ENCODE results near the gene GRM5. TPM values are rescaled to one million over a fixed set of nuclear protein-coding genes. Genes with fewer than 3 reads are reported as not detected.

Gene GRM5
- total RNA-seq, 1 donor from 2014 or later: not detected

DNA sequence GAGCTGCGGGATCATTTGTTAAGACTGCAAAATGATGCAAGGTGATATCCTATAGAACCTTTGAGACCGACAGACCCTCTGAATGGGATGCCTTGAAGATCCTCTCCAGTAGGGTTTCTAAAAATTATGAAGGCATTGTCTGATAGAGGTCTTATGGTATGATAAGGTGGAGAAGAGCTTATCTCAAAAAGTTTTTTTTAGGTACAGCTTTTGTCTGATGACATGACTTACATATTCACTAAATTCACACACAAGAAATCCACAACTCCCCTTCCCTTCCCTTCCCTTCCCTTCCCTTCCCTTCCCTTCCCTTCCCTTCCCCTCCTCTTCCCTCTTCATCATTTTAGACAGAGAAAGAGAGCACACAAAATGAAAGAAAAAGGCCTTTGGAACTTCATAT lies 609.8 kb downstream of the GRM5 start:
- Histone ChIP-seq H3K4me3 (no peak overlapping the region), H3K36me3 (peaks cover 3% of the 10 kb centered on the region), H3K4me2 (no peak overlapping the region), H3K27me3 (no peaks in the 10 kb centered on the region), H3F3A (ENCODE audit: low read depth) (no peaks in the 10 kb centered on the region), H3K79me2 (ENCODE audit: low read depth) (no peaks in the 10 kb centered on the region), H3K4me1 (no peaks in the 10 kb centered on the region), H3K9ac (no peak overlapping the region), H2AFZ (replicated peaks) (no peak overlapping the region), H3K9me3 (ENCODE audit: low read depth) (no peaks in the 10 kb centered on the region), H4K20me1 (ENCODE audit: low read depth) (no peaks in the 10 kb centered on the region), H3K27ac (no peak overlapping the region)
- DNase-seq (ENCODE audit: low spot score): no peak
- H3K9me3 Mint-ChIP-seq: peaks cover 4% of the 10 kb centered on the region
- no peak for TF ChIP-seq EZH2phosphoT487 (IDR thresholded peaks at IDR 0.05)
- TF ChIP-seq, protein P1, sequence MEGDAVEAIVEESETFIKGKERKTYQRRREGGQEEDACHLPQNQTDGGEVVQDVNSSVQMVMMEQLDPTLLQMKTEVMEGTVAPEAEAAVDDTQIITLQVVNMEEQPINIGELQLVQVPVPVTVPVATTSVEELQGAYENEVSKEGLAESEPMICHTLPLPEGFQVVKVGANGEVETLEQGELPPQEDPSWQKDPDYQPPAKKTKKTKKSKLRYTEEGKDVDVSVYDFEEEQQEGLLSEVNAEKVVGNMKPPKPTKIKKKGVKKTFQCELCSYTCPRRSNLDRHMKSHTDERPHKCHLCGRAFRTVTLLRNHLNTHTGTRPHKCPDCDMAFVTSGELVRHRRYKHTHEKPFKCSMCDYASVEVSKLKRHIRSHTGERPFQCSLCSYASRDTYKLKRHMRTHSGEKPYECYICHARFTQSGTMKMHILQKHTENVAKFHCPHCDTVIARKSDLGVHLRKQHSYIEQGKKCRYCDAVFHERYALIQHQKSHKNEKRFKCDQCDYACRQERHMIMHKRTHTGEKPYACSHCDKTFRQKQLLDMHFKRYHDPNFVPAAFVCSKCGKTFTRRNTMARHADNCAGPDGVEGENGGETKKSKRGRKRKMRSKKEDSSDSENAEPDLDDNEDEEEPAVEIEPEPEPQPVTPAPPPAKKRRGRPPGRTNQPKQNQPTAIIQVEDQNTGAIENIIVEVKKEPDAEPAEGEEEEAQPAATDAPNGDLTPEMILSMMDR (IDR thresholded peaks at IDR 0.05): no peak
- TF ChIP-seq EZH2 (IDR thresholded peaks at IDR 0.05): no peak
- no peak overlapping the region for H3K27ac Mint-ChIP-seq
- H3K4me3 Mint-ChIP-seq: no peak overlapping the region
- H3K27me3 Mint-ChIP-seq (ENCODE audit: insufficient read depth, low read depth): no peaks in the 10 kb centered on the region
- H3K4me1 Mint-ChIP-seq: no peaks in the 10 kb centered on the region
- no peaks in the 10 kb centered on the region for H3K36me3 Mint-ChIP-seq

DNA sequence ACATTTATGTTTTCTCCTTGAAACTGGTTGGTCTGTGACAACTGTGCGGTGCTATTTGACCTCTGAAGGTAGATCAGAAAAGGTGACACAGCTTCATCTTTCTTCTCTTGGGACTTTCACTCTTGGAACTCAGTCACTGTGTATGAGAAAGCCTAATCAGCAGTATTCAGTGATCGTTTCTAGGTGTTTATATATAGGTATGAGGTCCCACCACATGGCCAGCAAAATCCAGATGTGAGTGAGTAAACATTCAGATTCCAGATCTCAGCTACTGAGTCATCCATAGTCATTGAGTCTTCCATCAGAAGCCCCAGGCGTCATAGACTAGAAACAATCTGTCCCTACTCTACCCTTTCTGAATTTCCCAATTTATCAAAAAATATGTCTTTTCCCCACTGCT lies 610.9 kb downstream of the GRM5 start:
- no peaks in the 10 kb centered on the region for H3K4me1 ChIP-seq
- DNase-seq (ENCODE audit: low spot score): no peak
- no peaks in the 10 kb centered on the region for H3K27me3 ChIP-seq
- no peaks in the 10 kb centered on the region for H3K4me1 Mint-ChIP-seq
- no peaks in the 10 kb centered on the region for H3K79me2 ChIP-seq (ENCODE audit: low read depth)
- no peak overlapping the region for H3K4me3 ChIP-seq
- H4K20me1 ChIP-seq (ENCODE audit: low read depth): no peaks in the 10 kb centered on the region
- peaks cover 3% of the 10 kb centered on the region for H3K36me3 ChIP-seq
- H3K27ac Mint-ChIP-seq: no peak overlapping the region
- no peaks in the 10 kb centered on the region for H3K36me3 Mint-ChIP-seq
- no peaks in the 10 kb centered on the region for H3K27me3 Mint-ChIP-seq (ENCODE audit: insufficient read depth, low read depth)
- TF ChIP-seq EZH2phosphoT487 (IDR thresholded peaks at IDR 0.05) (no peak), EZH2 (IDR thresholded peaks at IDR 0.05) (no peak)
- TF ChIP-seq, protein P1 (IDR thresholded peaks at IDR 0.05): no peak
- no peak overlapping the region for H3K4me3 Mint-ChIP-seq
- no peak overlapping the region for H2AFZ ChIP-seq (replicated peaks)
- no peak overlapping the region for H3K4me2 ChIP-seq
- H3K9me3 ChIP-seq (ENCODE audit: low read depth): no peaks in the 10 kb centered on the region
- H3K9ac ChIP-seq: no peak overlapping the region
- peaks cover 4% of the 10 kb centered on the region for H3K9me3 Mint-ChIP-seq
- H3K27ac ChIP-seq: no peak overlapping the region
- H3F3A ChIP-seq (ENCODE audit: low read depth): no peaks in the 10 kb centered on the region

Small RNAs within 50 kb of the gene (small RNA-seq; reads per million reads assigned to genes)
- not detected for gene RNU6-16P

Other genes with a start within 250 kb of the GRM5 start
- not detected in 2 replicates for gene TYR, start 111.9 kb upstream of the GRM5 start, total RNA-seq (ENCODE audit: low replicate concordance)

Data from neural progenitor cell (in vitro differentiated cells).